Left hindlimb (tissue), 1 donor: ENCODE data around the gene DLG1.

Experiments
- DNase-seq: peaks from one replicate; pipeline ENCODE4 v3.0.0-alpha.2; 2018

DLG1 gene

GRCh38 chr3:197027151-197027895 lies 271.1 kb downstream of the DLG1 start:
- DNase-seq: peak; percentile 11

- peak; percentile 25 for DNase-seq
Measured at GRCh38 chr3:197026481-197026866, 271.9 kb downstream of the DLG1 start.

DNA sequence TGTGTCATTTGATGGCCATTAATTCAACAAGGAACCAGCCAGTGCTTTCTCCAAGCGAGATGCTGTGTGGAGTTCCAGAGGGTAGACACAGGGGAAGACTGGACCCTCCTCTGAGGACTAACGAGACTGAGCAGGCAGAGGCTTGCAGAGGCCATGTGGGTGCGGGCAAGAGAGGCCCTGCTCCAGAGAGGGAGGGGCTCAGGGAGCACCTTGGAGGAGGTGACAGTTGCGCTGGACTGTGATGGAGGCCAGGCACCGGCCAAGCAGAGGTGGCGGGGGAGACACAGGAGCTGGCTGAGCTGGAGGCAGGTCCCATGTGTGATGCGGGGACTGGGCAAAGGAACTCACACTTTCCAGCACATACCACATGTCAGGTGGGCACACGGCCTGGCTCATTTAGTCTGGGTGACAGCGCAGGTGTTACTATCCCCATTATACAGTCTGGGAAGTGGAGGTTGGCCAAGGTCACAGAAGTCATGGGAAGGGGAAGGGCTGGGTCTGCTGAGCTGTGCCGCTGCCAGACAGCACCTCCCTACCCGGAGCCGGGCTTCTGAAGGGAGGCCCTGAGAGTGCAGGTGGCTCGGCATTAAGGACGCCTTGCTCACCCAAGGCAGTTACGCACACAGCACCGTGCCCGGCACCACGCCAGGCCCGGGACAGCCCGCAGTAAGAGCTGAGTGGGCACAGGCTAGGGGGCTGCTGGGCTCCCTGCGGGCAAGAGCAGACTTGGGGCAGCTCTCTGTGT lies 272.5 kb downstream of the DLG1 start:
- DNase-seq: peak; percentile 18

DNA sequence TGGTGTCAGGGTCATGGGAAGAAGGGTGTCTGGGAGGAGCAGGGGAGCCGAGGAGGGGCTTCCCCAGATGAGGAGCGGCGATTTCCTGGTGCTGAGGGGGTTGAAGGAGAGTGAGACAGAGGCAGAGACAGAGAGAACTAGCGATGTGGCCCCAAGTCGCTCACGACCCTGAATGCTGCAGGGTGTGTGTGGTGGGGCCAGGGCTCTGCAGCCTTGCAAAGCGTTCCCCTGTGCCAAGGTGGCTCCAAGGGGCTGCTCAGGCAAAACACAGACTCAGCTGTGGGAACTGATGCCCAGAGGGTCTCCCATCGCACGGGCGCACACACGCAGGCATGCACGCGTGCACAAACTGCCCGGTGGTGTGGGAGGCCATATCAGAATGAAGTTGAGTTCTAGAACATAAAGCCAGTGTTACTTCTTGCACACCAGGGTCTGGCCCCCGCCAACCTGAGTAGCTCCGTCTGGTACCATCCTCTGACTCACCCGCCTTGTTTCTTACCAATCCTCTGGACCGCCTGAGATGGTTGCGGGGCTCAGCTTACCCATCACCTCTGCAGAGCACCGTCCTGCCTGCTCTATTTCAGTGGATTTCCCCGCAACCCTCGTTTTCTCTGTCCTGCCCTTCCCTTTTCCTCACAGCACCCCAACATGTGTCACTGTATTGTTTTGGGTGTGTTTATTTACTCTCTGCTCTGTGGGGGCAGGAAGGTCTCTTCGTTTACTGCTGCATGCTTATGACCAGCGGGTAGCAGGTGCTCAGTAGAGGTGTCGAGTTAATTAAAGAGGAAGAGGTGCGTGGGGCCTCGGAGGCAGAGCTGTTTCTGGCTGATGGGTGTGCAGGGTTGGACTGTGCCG lies 273.3 kb downstream of the DLG1 start:
- peak; percentile 13 for DNase-seq

DNA sequence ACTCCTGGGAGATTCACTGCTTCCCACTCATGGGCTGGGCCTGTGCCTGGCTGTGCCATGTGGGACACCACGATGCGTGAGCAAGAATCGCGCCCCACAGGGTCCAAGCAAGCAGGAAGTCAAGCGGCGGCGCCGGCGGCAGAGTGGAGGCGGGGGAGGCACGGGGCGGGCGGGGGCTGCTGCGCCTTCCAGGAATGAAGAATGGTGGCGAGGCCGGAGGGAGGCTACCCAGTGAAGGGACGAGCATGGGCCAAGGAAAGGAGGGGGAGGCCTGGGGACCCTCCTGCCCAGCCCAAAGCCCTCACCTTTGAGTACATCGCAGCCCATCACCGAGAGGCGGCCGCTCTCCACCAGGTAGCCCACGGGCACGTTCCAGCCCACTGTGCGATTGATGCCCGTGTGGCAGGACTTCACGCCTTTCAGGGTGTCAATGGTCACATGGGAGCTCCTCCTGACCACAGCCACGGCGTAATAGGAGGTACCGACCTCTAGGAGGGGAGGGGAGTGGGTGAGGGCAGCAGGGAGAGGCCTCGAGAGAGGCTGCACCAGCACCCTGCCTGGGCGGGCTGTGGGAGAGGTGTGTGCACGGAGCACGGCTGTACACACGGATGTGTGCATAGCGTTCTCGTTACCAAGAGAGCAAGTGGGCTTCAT lies 274.3 kb downstream of the DLG1 start:
- DNase-seq: peak; percentile 32

- DNase-seq: peak; percentile 29
Measured at GRCh38 chr3:197023241-197023997, 275.0 kb downstream of the DLG1 start.

DNA sequence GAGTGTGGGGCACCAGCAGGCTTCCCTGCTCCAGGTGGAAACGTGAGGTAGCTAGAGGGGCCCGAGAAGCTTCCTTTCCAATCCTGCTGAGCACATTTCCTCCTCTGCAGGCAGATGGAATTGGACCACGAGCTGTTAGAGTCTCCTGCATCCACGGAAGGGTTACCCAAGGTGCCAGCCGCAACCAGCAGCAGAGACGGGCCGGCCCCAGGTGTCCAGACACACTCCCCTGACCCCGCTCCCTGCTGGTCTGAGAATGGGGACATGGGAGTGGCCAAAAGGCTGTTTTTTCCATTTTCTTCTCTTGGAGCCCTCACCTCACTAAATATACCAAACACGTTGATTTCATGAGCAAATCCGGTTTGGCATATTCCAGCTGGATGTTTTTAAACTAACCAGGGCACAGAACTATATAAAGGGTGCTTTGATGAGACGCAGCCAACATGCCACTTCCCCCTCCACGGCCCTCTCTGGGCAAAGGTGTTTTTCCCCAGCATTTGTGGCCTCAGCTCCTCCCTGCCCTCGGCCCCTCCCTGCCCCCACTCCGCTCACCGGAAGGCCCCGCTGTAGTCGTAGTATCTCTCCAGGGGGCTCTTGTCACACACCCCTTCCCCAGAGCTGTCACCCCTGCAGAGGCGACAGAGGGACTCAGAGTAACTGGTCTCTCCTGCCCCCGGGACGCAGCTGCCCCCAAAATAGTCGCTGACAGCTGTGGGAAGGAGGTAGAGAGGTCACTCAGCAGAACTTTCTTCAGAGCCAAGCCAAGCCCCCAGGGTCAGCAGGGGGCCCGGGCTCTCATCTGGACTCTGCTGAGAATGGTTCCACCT lies 275.8 kb downstream of the DLG1 start:
- DNase-seq: no peak

DNA sequence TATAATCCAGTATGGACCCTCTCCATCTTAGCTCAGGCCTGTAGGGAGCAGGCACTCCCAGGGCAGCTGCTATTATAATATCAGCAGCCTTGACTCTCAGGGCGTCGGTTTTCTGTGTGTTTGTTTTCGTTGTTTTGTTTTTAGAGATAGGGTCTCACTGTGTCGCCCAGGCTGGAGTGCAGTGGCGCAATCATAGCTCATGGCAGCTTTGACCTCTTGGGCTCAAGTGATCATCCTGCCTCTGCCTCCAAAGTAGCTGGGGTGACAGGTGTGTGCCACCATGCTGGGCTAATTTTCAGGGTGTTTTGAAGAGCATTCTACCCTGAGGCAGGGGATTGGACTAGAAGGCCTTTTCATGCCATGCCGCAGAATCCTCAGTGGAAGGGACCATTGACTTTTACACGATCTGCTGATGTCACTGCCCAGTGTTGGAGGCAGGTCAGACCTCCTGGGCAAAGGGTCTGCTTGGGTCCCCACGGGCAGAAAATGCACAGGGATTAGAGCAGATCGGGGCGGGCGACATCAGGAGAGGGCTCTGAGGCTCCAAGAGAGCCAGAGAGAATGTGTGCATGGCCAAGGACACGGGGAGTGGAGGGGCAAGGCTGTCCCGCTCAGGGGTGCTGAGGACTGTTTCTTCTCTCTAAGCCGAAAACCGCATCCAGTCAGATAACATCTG lies 276.5 kb downstream of the DLG1 start:
- no peak for DNase-seq

- peak; percentile 20 for DNase-seq
Measured at GRCh38 chr3:197021231-197021630, 277.2 kb downstream of the DLG1 start.

- DNase-seq: no peak
Measured at GRCh38 chr3:197019535-197019934, 278.9 kb downstream of the DLG1 start.

GRCh38 chr3:197019021-197019420 lies 279.4 kb downstream of the DLG1 start:
- peak; percentile 11 for DNase-seq

DNA sequence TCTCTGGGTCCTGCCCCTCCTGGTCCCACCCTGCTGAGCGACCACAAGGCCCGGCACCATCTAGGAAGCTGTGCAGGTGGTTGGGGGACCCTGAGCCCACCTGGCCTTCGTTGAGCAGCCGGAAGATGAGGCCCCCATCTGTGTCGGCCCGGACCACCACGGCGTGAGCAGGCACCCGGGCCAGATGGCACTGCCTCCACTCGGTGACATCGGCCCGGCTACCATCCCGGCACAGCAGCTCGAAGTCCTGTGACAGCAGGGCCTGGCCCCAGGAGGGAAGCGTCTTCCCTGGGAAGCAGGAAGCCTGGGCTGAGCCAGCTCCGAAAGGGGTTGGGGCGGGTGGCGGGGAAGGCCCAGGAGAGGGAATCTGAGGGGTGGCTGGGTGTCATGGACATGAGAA lies 281.4 kb downstream of the DLG1 start:
- DNase-seq: peak; percentile 13

- DNase-seq: peak; percentile 32
Measured at GRCh38 chr3:197015790-197016736, 282.3 kb downstream of the DLG1 start.

- DNase-seq: no peak
Measured at GRCh38 chr3:197014942-197015575, 283.4 kb downstream of the DLG1 start.

- DNase-seq: no peak
Measured at GRCh38 chr3:197014024-197014423, 284.4 kb downstream of the DLG1 start.

DNA sequence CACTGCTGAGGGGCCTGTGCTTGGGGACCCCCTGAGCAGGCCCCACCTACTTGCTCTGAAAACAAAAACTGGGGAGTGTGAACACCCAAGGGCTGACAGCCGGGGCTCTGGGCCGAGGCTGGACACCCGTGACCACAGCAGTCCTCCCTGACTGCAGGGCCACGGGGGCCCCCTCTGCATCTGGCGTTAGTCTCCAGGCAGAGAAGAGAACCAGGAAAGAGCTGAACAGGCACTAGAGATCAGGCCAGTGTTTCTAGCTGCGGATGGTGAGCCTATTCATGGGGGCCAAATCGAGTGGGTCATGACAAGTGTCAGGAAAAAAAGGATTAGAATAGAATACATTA lies 285.9 kb downstream of the DLG1 start:
- no peak for DNase-seq

DNA sequence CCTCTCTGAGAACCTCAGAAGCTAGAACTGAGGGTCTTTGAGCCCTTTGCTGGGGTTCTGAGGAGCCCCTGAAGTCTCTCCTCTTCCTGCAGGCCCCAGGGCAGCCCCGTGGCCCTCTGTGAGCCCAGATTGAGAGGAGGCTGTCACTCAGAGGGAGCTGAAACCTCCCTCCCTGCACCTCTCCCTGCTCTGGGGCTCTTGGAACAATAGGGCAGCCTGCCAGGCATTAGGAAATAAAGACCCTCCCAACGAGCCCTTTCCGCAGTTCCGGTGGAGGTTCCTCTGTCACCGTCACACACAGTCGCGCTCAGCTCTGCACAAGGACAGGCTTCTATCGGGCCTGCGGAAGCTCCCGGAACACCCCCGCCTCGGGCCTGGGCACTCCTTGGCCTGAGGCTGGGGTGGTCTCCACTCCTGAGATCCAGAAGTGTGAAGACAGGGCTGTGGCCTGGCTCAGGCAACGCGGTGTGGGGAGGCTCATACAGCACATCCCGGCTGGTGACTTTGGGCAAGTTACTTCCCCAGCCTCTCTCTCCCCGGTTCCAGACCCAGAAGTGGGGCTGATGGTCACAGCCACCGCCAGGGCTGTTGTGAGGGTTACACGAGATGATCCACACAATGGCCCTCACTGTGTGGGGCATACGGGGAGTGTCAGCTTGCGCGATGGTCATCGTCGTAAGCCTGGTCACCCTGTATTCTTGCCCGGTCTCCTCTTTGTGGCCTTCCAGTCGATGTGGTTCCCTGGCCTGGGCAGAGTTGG lies 286.5 kb downstream of the DLG1 start:
- no peak for DNase-seq
